Measurements from ENCODE around the gene SMYD3. TPM values are rescaled to one million over a fixed set of nuclear protein-coding genes. Genes with fewer than 3 reads are reported as not detected.

SMYD3 gene
- total RNA-seq, 4 donors from 2014 or later = 7.6 to 26.3 (median 13.4) TPM

DNA sequence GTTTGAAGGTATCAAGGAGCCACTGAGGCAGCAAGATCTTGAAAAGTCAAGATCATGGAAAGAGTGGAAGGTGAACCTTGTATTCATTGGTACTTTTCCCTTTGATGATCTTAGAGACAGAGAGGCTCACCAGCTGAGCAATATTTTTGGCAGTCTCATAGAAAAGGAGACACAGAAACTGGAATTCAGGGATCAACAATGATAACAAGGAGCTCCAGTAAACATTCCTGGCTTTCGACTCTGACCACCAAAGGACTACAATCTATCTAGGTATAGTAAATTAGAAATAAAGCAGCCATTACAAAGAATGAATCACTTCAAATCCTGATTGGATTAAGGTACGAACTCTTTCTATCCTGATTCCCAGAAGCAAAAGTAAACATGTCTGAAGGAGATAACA is 736.9 kb downstream of the SMYD3 start:
- TF ChIP-seq, protein P1, sequence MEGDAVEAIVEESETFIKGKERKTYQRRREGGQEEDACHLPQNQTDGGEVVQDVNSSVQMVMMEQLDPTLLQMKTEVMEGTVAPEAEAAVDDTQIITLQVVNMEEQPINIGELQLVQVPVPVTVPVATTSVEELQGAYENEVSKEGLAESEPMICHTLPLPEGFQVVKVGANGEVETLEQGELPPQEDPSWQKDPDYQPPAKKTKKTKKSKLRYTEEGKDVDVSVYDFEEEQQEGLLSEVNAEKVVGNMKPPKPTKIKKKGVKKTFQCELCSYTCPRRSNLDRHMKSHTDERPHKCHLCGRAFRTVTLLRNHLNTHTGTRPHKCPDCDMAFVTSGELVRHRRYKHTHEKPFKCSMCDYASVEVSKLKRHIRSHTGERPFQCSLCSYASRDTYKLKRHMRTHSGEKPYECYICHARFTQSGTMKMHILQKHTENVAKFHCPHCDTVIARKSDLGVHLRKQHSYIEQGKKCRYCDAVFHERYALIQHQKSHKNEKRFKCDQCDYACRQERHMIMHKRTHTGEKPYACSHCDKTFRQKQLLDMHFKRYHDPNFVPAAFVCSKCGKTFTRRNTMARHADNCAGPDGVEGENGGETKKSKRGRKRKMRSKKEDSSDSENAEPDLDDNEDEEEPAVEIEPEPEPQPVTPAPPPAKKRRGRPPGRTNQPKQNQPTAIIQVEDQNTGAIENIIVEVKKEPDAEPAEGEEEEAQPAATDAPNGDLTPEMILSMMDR (IDR thresholded peaks at IDR 0.05) = no peak
- DNase-seq (ENCODE audit: low spot score) = no peak
- ATAC-seq (ENCODE audit: low FRiP score) = no peak

DNA sequence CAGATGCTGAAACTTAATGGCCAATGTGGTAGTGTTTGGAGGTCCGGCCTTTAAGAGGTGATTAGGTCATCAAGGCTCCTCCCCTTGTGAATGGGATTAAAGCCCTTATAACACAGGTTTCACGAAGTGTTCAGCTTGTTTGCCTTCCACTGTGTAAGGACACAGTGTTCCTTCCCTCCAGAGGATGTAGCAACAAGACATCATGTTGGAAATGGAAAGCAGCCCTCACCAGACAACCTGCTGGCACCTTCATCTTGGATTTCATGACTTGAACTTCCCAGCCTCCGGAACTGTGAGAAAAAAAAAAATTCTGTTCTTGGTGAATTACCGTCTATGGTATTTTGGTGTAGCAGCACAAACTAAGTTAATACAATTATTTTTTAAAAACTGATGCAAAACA is 738.5 kb downstream of the SMYD3 start:
- ATAC-seq (ENCODE audit: low FRiP score) = no peak
- TF ChIP-seq, protein P1 (IDR thresholded peaks at IDR 0.05) = no peak
- no peak for DNase-seq (ENCODE audit: low spot score)

DNA sequence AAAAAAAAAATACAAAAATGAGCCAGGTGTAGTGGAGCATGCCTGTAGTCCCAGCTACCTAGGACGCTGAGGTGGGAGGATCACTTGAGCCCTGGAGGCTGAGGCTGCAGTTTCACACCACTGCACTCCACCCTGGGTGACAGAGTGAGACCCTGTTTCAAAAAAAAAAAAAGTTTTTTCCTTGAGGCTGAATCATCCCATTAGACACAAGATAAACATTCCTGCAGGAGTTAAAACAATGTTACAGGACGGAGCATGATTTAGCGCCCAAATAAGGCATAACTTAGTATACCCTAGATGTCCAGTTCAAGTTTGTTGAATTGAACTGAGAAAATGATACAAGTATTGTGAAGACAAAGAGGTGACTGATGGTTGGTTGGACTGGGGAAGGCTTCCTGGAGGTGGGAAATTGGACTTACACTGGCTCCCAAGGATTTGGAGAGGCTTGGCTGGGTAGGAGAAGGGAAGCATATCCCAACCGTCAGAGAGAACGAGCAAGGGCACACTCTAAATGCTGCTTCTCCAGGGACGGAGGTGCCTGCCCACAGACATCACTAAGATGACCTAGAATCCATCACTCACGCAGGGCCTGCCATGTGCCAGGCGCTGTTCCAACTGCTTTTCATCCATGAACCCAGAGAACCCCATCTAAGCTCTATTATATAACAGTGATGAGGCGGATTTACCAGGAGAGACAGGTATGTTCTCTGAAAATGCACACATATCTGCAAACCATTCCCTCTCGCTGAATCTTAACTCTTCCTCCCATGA is 741.7 kb downstream of the SMYD3 start:
- no peak for ATAC-seq (ENCODE audit: low FRiP score)

DNA sequence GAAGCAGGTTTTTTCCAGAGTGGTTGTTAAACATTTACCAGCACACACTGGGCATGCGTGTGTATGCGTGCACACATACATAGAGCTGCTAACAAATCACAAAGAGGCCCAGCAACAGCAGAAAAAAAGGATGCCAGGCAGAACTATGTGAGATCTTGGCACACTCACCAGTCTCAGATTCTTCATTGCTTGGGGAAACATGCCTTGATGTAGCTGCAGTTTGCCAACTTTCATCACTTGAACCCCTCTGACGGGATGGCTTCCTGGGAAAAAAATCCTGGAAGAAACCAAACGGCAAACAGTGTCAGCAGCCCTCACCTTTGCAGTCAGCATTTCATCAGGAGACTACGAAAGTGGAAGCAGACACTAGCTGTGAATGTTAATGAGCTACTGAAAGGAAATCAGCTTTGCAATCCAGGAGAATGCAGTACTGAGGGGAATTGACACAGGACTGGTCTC is 743.2 kb downstream of the SMYD3 start:
- no peak for DNase-seq (ENCODE audit: low spot score)
- TF ChIP-seq, protein P1 (IDR thresholded peaks at IDR 0.05) = no peak
- no peak for ATAC-seq (ENCODE audit: low FRiP score)

More for the DNA sequence above, 741.7 kb downstream of the SMYD3 start:
- no peak for DNase-seq (ENCODE audit: low spot score)
- TF ChIP-seq, protein P1 (IDR thresholded peaks at IDR 0.05) = no peak

DNA sequence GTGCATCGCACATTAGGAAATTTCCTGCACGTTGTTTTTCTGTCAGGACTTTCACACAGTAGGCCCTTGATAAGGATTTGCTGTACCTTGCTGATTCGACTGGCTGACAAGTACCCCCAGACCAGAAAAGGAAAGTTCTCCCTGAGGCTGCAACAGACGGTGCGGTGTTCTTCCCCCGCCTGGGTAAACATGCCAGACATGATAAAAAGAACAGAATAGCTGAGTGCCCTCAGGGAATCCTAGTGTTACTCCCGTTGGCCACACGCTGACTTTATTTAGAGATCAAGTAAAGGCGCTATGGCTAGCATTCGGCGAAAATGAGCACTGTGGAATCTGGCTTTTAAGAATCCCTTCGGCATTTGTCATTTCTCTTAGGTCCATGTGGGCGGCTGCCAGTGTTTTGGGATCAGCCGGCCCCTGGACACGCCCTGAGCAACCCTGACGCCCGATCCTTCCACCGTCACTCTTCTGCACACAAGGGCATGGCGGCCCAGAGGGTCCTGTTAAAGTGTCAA is 744.6 kb downstream of the SMYD3 start:
- TF ChIP-seq, protein P1 (IDR thresholded peaks at IDR 0.05) = no peak
- ATAC-seq (ENCODE audit: low FRiP score) = no peak
- DNase-seq (ENCODE audit: low spot score) = no peak

DNA sequence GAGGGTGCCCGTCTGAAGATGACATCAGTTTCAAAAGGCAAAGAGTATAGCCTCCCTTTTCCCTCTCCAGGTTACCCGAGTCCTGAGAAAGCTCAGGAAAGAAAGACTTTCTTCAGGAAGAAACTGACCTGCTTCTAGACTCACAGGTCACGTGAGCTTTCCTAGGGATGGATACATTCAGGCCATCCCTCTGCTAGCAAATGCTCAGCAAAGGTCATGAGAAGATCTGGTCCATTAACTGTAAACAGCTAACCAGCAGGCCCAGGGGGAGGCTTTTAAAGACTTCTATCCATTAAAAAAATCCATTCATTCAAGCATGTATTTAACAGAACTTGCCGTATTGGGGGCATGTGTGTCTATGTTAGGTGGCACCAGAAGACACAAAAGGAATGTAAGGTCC is 746.8 kb downstream of the SMYD3 start:
- TF ChIP-seq, protein P1 (IDR thresholded peaks at IDR 0.05) = no peak
- ATAC-seq (ENCODE audit: low FRiP score) = no peak
- DNase-seq (ENCODE audit: low spot score) = no peak

DNA sequence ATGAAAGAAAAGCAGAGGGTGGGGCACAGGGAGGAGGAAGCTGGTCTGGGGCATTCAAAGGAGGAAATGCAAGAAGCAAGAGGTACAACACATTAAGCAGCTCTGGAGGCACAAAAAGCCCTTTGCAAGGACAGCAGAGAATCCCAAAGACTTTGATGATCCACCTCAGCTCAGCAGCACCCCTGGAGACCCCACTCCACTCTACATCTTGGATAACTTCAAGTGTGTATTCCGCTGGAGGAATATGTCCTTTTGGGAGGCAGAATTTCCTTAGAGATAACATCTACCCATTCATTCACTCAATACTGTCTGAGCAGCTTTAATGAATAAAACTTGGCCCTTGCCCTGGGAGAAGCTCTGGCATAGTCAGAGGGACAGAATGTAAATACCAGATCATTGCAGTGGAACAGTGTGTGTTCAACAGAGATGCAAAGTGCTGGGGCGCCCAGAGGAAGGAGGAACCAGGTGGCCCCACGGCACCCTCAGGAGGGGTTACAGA is 752.6 kb downstream of the SMYD3 start:
- TF ChIP-seq, protein P1 (IDR thresholded peaks at IDR 0.05) = no peak
- ATAC-seq (ENCODE audit: low FRiP score) = no peak

More for the DNA sequence above, 752.6 kb downstream of the SMYD3 start:
- DNase-seq (ENCODE audit: low spot score) = no peak

Measured in omental fat pad (tissue), 4 donors.